ENCODE data around the gene P4HA3. TPM values are rescaled to one million over a fixed set of nuclear protein-coding genes. Genes with fewer than 3 reads are reported as not detected.

Gene P4HA3
- total and polyA plus RNA-seq, 4 donors, result 0.07 to 0.59 (median 0.33) TPM

- no peaks in the 10 kb centered on the region for H3K36me3 ChIP-seq (ENCODE audit: control insufficient read depth in 4 of 4, insufficient read depth in 3 of 4, low read depth in 1 of 4, low read length in 3 of 4)
- H3K27me3 ChIP-seq (ENCODE audit: control insufficient read depth in 4 of 4, insufficient read depth in 4 of 4, low read length in 3 of 4), result peaks cover 0 to 3% (median 0%) of the 10 kb centered on the region in 4 donors
- H3K9ac ChIP-seq (ENCODE audit: low read depth in 1 of 2, low read length in 2 of 2), result no peak overlapping the region
- H3K27ac ChIP-seq (ENCODE audit: low read depth in 1 of 2, low read length in 2 of 2), result no peak overlapping the region
- no peak overlapping the region for H3K4me3 ChIP-seq (ENCODE audit: low read depth in 1 of 3, low read length in 3 of 3)
- H3K4me1 ChIP-seq (ENCODE audit: control insufficient read depth in 4 of 4, insufficient read depth in 4 of 4, low read length in 3 of 4), result no peaks in the 10 kb centered on the region
- WGBS, result 83% methylated on average over 2 of the region's 2 CpGs
- no peak for DNase-seq (ENCODE audit: low spot score)
- TF ChIP-seq JUND (IDR thresholded peaks at IDR 0.05), result no peak
- no peak for TF ChIP-seq SP1 (IDR thresholded peaks at IDR 0.05)
- TF ChIP-seq HNF4G (IDR thresholded peaks at IDR 0.05), result no peak
- no peak for TF ChIP-seq FOXA1 (IDR thresholded peaks at IDR 0.05)
- no peak for TF ChIP-seq REST (IDR thresholded peaks at IDR 0.05)
- TF ChIP-seq, protein P1, sequence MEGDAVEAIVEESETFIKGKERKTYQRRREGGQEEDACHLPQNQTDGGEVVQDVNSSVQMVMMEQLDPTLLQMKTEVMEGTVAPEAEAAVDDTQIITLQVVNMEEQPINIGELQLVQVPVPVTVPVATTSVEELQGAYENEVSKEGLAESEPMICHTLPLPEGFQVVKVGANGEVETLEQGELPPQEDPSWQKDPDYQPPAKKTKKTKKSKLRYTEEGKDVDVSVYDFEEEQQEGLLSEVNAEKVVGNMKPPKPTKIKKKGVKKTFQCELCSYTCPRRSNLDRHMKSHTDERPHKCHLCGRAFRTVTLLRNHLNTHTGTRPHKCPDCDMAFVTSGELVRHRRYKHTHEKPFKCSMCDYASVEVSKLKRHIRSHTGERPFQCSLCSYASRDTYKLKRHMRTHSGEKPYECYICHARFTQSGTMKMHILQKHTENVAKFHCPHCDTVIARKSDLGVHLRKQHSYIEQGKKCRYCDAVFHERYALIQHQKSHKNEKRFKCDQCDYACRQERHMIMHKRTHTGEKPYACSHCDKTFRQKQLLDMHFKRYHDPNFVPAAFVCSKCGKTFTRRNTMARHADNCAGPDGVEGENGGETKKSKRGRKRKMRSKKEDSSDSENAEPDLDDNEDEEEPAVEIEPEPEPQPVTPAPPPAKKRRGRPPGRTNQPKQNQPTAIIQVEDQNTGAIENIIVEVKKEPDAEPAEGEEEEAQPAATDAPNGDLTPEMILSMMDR (IDR thresholded peaks at IDR 0.05; ENCODE audit: low read depth, low read length, missing input control), result no peak
- peaks cover 0 to 4% (median 3%) of the 10 kb centered on the region in 4 donors for H3K9me3 ChIP-seq (ENCODE audit: control insufficient read depth in 4 of 4, low read length in 3 of 4)
These were observed 9.1 kb upstream of the P4HA3 start for GRCh38 chr11:74320538-74320937.

DNA sequence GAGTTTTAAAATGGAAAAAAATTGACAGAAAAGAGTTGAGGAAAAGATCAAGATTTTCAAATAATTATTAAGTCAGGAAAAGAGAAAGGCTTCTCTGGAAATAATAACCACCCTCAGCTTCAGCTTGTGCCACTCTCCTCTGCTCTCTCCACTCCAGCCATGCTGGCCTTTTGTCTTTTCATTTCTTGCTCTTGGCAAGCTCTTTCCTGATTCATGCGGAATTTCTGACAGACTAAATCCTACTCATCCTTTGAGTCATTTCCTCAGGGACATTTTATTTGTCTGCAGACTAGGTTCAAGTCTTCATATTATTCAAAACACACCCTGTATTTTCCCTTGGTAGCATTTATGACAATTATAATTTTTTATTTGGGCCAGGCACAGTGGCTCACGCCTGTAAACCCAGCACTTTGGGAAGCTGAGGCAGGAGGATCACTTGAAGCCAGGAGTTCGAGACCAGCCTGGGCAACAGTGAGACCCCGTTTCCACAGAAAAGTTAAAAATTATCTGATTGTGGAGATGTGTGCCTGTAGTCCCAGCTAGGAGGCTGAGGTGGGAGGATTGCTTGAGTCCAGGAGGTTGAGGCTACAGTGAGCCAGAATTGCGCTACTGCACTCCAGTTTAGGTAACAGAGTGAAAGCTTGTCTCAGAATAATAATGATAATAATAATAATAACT, 7.8 kb upstream of the P4HA3 start:
- TF ChIP-seq, protein P2, sequence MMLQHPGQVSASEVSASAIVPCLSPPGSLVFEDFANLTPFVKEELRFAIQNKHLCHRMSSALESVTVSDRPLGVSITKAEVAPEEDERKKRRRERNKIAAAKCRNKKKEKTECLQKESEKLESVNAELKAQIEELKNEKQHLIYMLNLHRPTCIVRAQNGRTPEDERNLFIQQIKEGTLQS (IDR thresholded peaks at IDR 0.05), result no peak
- TF ChIP-seq TAF1 (conservative IDR thresholded peaks at IDR 0.05) (no peak), GABPA (IDR thresholded peaks at IDR 0.05 in 1 of 2, conservative IDR thresholded peaks at IDR 0.05 in 1 of 2) (no peak)
- Histone ChIP-seq H3K9me3 (ENCODE audit: control insufficient read depth in 4 of 4, low read length in 3 of 4) (peaks cover 0 to 4% (median 3%) of the 10 kb centered on the region in 4 donors), H3K4me1 (ENCODE audit: control insufficient read depth in 4 of 4, insufficient read depth in 4 of 4, low read length in 3 of 4) (no peaks in the 10 kb centered on the region), H3K4me3 (ENCODE audit: low read depth in 1 of 3, low read length in 3 of 3) (no peak overlapping the region), H3K27me3 (ENCODE audit: control insufficient read depth in 4 of 4, insufficient read depth in 4 of 4, low read length in 3 of 4) (peaks cover 0 to 3% (median 0%) of the 10 kb centered on the region in 4 donors), H3K27ac (ENCODE audit: low read depth in 1 of 2, low read length in 2 of 2) (no peak overlapping the region), H3K36me3 (ENCODE audit: control insufficient read depth in 4 of 4, insufficient read depth in 3 of 4, low read depth in 1 of 4, low read length in 3 of 4) (no peaks in the 10 kb centered on the region), H3K9ac (ENCODE audit: low read depth in 1 of 2, low read length in 2 of 2) (no peak overlapping the region)
- 78% methylated on average over 5 of the region's 5 CpGs for WGBS
- DNase-seq (ENCODE audit: low spot score), result no peak

DNA sequence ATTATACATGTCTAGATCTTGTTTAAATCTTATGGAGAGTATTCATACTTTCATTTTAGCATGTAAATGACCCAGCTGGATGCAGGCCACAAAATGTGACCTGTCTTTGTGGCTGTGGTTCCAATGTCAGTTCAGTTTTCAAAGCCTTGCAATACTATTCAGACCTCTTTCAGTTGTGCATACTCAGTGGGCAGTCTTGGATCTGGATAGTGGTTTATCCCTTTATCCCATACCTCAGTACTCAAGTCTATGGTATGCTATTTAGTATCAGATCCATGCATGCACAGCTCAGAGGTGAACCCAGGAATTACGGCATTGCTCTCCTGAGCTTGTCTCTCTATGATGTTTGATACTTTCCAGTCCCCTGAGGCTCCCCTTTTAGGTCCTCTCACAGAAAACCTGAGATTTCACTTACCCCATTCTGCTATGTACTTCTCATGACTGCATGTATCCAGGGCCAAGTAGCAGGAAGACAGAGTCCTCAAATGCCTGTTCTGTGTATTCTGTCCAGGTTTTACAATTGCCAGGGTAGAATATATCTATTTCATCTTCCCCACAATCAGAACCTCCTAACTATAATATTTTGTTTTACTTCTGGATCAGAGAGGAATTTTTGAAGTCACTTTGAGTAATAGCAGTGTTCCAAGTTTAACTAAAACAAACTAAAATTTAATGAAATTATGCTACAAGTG, 6.9 kb upstream of the P4HA3 start:
- no peaks in the 10 kb centered on the region for H3K36me3 ChIP-seq (ENCODE audit: control insufficient read depth in 4 of 4, insufficient read depth in 3 of 4, low read depth in 1 of 4, low read length in 3 of 4)
- DNase-seq (ENCODE audit: low spot score), result no peak
- H3K4me1 ChIP-seq (ENCODE audit: control insufficient read depth in 4 of 4, insufficient read depth in 4 of 4, low read length in 3 of 4), result no peaks in the 10 kb centered on the region
- no peak for TF ChIP-seq SP1 (IDR thresholded peaks at IDR 0.05)
- TF ChIP-seq, protein P3, sequence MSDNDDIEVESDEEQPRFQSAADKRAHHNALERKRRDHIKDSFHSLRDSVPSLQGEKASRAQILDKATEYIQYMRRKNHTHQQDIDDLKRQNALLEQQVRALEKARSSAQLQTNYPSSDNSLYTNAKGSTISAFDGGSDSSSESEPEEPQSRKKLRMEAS (IDR thresholded peaks at IDR 0.05), result no peak
- no peak for TF ChIP-seq TAF1 (conservative IDR thresholded peaks at IDR 0.05)
- no peak for TF ChIP-seq JUND (IDR thresholded peaks at IDR 0.05)
- TF ChIP-seq NR2F2 (IDR thresholded peaks at IDR 0.05), result no peak
- TF ChIP-seq FOXA2 (IDR thresholded peaks at IDR 0.05), result no peak
- no peak for TF ChIP-seq HNF4G (IDR thresholded peaks at IDR 0.05)
- TF ChIP-seq EGR1 (IDR thresholded peaks at IDR 0.05; ENCODE audit: low read depth in 2 of 2), result no peak
- TF ChIP-seq RXRA (IDR thresholded peaks at IDR 0.05), result no peak
- TF ChIP-seq, protein P2 (IDR thresholded peaks at IDR 0.05), result no peak
- TF ChIP-seq, protein P1 (IDR thresholded peaks at IDR 0.05; ENCODE audit: low read depth, low read length, missing input control), result no peak
- WGBS, result 90% methylated on average over 1 of the region's 1 CpG
- H3K27me3 ChIP-seq (ENCODE audit: control insufficient read depth in 4 of 4, insufficient read depth in 4 of 4, low read length in 3 of 4), result peaks cover 0 to 3% (median 0%) of the 10 kb centered on the region in 4 donors
- no peak overlapping the region for H3K9ac ChIP-seq (ENCODE audit: low read depth in 1 of 2, low read length in 2 of 2)
- H3K4me3 ChIP-seq (ENCODE audit: low read depth in 1 of 3, low read length in 3 of 3), result no peak overlapping the region
- no peak overlapping the region for H3K27ac ChIP-seq (ENCODE audit: low read depth in 1 of 2, low read length in 2 of 2)
- peaks cover 0 to 4% (median 3%) of the 10 kb centered on the region in 4 donors for H3K9me3 ChIP-seq (ENCODE audit: control insufficient read depth in 4 of 4, low read length in 3 of 4)
